Gastroesophageal sphincter (tissue), 4 donors: ENCODE data around the gene SCUBE3. TPM values are rescaled to one million over a fixed set of nuclear protein-coding genes. Genes with fewer than 3 reads are reported as not detected.
A peak's percentile ranks its signal among the peaks of the same experiment; 100 is the strongest.

Experiments
- ATAC-seq: fragments of 150-250 bp; one replicate; pipeline ENCODE4 v1.9.1; 2016; ENCODE audit warnings: mild to moderate bottlenecking, moderate library complexity
- H3K27ac ChIP-seq, 4 donors: fragments of 200-600 bp; sonication (generic) in 3 of 4; 1 replicate in 3 of 4; 2 replicates in 1 of 4; pipeline ENCODE4 v1.5.1; 2016 to 2019
- H3K27me3 ChIP-seq: fragments of 200-600 bp; sonication (generic); one replicate; pipeline ENCODE4 v1.5.1; 2019
- H3K36me3 ChIP-seq, 2 donors: fragments of 200-600 bp; sonication (generic); one replicate each; pipeline ENCODE4 v1.5.1; 2019; ENCODE audit warnings: control low read depth in 1 of 2
- H3K4me1 ChIP-seq, 3 donors: fragments of 200-600 bp; sonication (generic); 1 replicate in 2 of 3; 2 replicates in 1 of 3; pipeline ENCODE4 v1.5.1; 2016 to 2019; ENCODE audit warnings: control low read depth in 2 of 3
- H3K4me3 ChIP-seq, 2 donors: fragments of 200-600 bp; sonication (generic); one replicate each; pipeline ENCODE4 v1.5.1; 2019; ENCODE audit warnings: mild to moderate bottlenecking in 1 of 2, moderate library complexity in 1 of 2
- H3K9me3 ChIP-seq, 3 donors: fragments of 200-600 bp; sonication (generic); one replicate each; pipeline ENCODE4 v1.5.1; 2017 to 2019; ENCODE audit warnings: control low read depth in 2 of 3
- CTCF ChIP-seq, 4 experiments: fragments of 200-600 bp in 2 of 4; fragments of 450-650 bp in 2 of 4; sonication (generic) in 1 of 4; IDR thresholded peaks; one replicate each; pipeline ENCODE4 v1.5.1; 2017 to 2019; ENCODE audit warnings: antibody characterized with exemption in 4 of 4, mild to moderate bottlenecking in 2 of 4, moderate library complexity in 2 of 4
- EP300 ChIP-seq: sonication (generic); formaldehyde crosslinking; IDR thresholded peaks from one replicate; pipeline ENCODE4 v1.6.1; 2017; ENCODE audit warnings: antibody characterized with exemption, mild to moderate bottlenecking
- POLR2A ChIP-seq, 2 donors: fragments of 450-650 bp; IDR thresholded peaks; one replicate each; pipeline ENCODE4 v1.6.1; 2017; ENCODE audit warnings: antibody characterized with exemption in 2 of 2, mild to moderate bottlenecking in 2 of 2, moderate library complexity in 1 of 2
- POLR2AphosphoS5 ChIP-seq: sonication (generic); formaldehyde crosslinking; IDR thresholded peaks from one replicate; pipeline ENCODE4 v1.6.1; 2017; ENCODE audit warnings: antibody characterized with exemption
- WGBS, 2 donors: methylation state at CpG; one replicate each; pipeline ENCODE4 v1.1.5; 2018; ENCODE audit warnings: low coverage in 1 of 2; 5-methylcytosine and 5-hydroxymethylcytosine counted together
- total RNA-seq, 4 donors: library from RNA; depleted of rRNA; stranded (reverse); fragments of >200 nt; gene quantifications; one replicate each; pipeline ENCODE4 v1.1.0, GENCODE V29; 2016

The SCUBE3 gene
- total RNA-seq, 4 donors from 2014 or later = 1.4 to 7.2 (median 3.0) TPM

- peaks cover 0 to 37% of the 10 kb centered on the region in 2 donors for H3K36me3 ChIP-seq
- no peaks in the 10 kb centered on the region for H3K9me3 ChIP-seq
- peak; percentile 84 for ATAC-seq
- peaks cover 0 to 16% (median 6%) of the 10 kb centered on the region in 3 donors for H3K4me1 ChIP-seq
- H3K27ac ChIP-seq = peak within 1 kb of the TSS in 2 of 4 donors; percentile 41 to 65
- H3K27me3 ChIP-seq = no peaks in the 10 kb centered on the region
- WGBS, 2 donors = 31 to 50% methylated on average over 1 to 6 of the region's 35 CpGs
- H3K4me3 ChIP-seq = peak within 1 kb of the TSS in 1 of 2 donors; percentile 47
- peak in 3 of 4 experiments; percentile 45 to 73 (median 66) for TF ChIP-seq CTCF (IDR thresholded peaks at IDR 0.05)
- TF ChIP-seq POLR2AphosphoS5 = peak; percentile 27
- TF ChIP-seq EP300 = no peak
Measured at GRCh38 chr6:35297601-35298481, 84.1 kb downstream of the SCUBE3 start, which contains the start of gene DEF6. Gene DEF6, plus strand, starts transcription at chr6:35297818. Its CDS starts 39 bp downstream, at chr6:35297857.

- Histone ChIP-seq H3K4me1 (peaks cover 0 to 16% (median 6%) of the 10 kb centered on the region in 3 donors), H3K27me3 (no peaks in the 10 kb centered on the region), H3K4me3 (peak overlapping the region in 1 of 2 donors; percentile 47), H3K27ac (peak overlapping the region in 1 of 4 donors; percentile 65), H3K36me3 (peaks cover 0 to 29% of the 10 kb centered on the region in 2 donors), H3K9me3 (no peaks in the 10 kb centered on the region)
- 70 to 72% methylated on average over 2 to 3 of the region's 6 CpGs for WGBS, 2 donors
- TF ChIP-seq POLR2A (IDR thresholded peaks at IDR 0.05) (no peak), POLR2AphosphoS5 (no peak), CTCF (IDR thresholded peaks at IDR 0.05) (no peak), EP300 (no peak)
- no peak for ATAC-seq
Measured at GRCh38 chr6:35298625-35299140, 84.9 kb downstream of the SCUBE3 start.

DNA sequence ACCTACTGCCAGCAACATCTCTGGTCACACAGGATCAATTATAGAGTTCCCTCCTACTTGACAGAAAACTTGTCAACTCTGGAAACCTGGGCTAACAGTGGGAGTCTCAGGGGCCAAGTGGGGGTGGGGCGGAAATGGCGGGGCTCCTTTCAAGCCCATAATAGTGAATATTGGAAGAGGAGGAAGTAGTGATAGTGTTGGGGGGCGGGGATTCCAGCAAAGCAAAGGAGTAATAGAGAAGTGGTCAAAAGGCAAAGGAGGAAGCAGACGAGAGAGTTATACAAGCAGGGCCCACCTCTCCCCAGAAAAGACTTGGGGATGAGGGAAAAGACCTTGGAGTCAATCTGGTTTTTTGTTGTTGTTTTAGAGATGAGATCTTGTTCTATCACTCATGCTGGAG is 85.9 kb downstream of the SCUBE3 start:
- WGBS, 2 donors = 69 to 100% methylated on average over 2 to 3 of the region's 4 CpGs
- Histone ChIP-seq H3K4me1 (peaks cover 0 to 16% (median 6%) of the 10 kb centered on the region in 3 donors), H3K4me3 (no peak overlapping the region), H3K27ac (peak overlapping the region in 1 of 4 donors; percentile 24), H3K27me3 (no peaks in the 10 kb centered on the region), H3K9me3 (no peaks in the 10 kb centered on the region), H3K36me3 (peaks cover 0 to 20% of the 10 kb centered on the region in 2 donors)
- no peak for ATAC-seq
- no peak for TF ChIP-seq EP300
- no peak for TF ChIP-seq POLR2A (IDR thresholded peaks at IDR 0.05)
- no peak for TF ChIP-seq CTCF (IDR thresholded peaks at IDR 0.05)
- no peak for TF ChIP-seq POLR2AphosphoS5

DNA sequence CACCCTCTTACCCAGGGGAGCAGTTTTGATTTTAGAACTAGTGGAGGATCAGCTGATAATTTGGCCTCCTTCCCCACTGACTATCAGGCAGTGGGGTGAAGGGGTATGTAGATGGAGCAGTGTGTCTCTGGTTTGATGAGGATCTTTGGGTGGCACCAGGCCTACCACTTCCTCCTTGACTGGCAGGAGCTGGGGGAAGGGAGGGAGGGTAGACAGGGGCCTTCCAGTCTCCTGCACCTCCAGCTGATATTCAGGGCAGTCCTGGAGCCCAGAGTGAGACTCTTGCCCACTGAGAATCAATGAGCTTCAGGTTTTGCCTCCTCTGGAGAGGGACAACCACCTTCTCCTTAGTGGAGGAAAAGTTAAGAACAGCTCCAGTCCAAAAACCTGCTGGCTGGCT is 87.1 kb downstream of the SCUBE3 start:
- H3K4me1 ChIP-seq = peaks cover 0 to 16% (median 6%) of the 10 kb centered on the region in 3 donors
- H3K27me3 ChIP-seq = no peaks in the 10 kb centered on the region
- H3K27ac ChIP-seq = no peak overlapping the region
- ATAC-seq = no peak
- H3K9me3 ChIP-seq = no peaks in the 10 kb centered on the region
- no peak for TF ChIP-seq EP300
- TF ChIP-seq POLR2A (IDR thresholded peaks at IDR 0.05) = no peak
- TF ChIP-seq CTCF (IDR thresholded peaks at IDR 0.05) = no peak
- no peak for TF ChIP-seq POLR2AphosphoS5
- H3K36me3 ChIP-seq = peaks cover 0 to 9% of the 10 kb centered on the region in 2 donors
- no peak overlapping the region for H3K4me3 ChIP-seq

Other genes with a start within 250 kb of the SCUBE3 start
- under 1 TPM in 1 of 4 donors, not detected in 3; 0.77 TPM for gene TCP11, start 72.6 kb upstream of the SCUBE3 start, total RNA-seq
- gene ZNF76, start 45.8 kb downstream of the SCUBE3 start, total RNA-seq = 10 to 100 TPM; 21.3 to 46.9 (median 40.1) TPM
- gene DEF6, start 83.9 kb downstream of the SCUBE3 start, total RNA-seq = 1 to 10 TPM in 3 of 4 donors, under 1 TPM in 1; 0.78 to 4.6 (median 4.3) TPM
- 10 to 100 TPM; 10.3 to 16.0 (median 13.3) TPM for gene PPARD, start 128.6 kb downstream of the SCUBE3 start, total RNA-seq
- gene FANCE, start 238.4 kb downstream of the SCUBE3 start, total RNA-seq = 1 to 10 TPM; 2.6 to 5.0 (median 3.8) TPM